Activated CD4-positive, alpha-beta T cell treated with anti-CD3 and anti-CD28 coated beads for 1 hour (primary cell): Measurements from ENCODE around the gene RECQL5.
A peak's percentile ranks its signal among the peaks of the same experiment; 100 is the strongest.

ENCODE experiments used
- DNase-seq: peaks from one replicate; pipeline ENCODE4 v3.0.0-alpha.2; 2020

The RECQL5 gene

DNA sequence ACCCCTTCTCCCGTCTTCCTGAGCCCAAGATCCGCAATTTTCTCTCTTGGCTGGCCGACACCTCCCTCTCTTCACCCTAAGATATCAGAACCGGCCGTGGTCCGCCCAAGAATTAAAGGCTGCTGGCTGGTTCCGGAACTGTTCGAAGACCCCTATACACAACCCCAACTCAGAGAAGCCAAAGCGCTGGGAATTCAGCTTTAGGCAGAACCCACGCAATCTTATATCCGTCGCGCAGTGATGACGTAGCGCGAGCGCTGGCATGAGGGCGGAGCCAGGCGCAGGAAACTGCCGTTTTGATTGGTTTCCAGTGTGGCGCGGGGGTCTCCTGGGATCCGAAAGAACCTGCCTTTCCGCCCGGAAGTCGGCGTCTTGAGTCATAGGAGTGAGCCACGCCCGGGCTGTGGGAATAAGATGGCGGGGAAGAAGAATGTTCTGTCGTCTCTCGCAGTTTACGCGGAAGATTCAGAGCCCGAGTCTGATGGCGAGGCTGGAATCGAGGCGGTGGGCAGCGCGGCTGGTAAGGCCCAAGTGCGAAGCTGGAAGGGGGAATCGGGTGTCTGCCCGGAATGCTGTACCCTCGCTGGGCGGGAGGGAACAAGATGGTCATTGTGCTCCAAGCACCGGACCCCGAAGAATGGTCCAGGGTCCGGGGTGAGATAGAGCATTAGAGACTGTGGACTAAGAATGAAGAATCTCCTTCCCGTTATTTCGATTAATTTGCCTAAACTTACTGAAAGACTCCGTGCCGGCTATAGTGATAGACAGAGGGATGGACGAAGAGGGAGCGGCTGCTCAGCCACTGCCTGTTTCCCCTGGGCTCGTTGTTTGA lies at the start of gene RECQL5, which contains the start of gene SAP30BP:
Gene RECQL5, minus strand, starts transcription at position 196 of the 832 bp plus-strand sequence. CDS start 597 bp downstream, outside the sequence.
Gene SAP30BP, plus strand, starts transcription at position 380 of the 832 bp plus-strand sequence. Its CDS starts 35 bp downstream, at position 415.
- peak; percentile 97 for DNase-seq

DNA sequence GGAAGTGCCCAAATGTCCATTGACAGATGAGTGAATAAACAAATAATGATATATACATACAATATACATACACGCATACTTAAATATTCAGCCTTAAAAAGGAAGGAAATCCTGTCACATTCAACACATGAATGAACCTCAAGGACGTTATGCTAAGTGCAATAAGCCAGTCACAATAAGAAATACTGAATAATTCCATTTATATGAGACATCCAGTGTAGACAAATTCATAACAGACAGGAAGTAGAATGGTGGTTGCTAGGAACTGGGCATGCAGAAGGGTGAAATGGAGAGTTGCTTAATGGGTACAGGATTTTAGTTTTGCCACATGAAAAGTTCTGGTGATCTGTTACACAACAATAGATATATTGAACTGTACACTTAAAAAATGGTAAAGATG lies 45.5 kb upstream of the RECQL5 start:
- no peak for DNase-seq

DNA sequence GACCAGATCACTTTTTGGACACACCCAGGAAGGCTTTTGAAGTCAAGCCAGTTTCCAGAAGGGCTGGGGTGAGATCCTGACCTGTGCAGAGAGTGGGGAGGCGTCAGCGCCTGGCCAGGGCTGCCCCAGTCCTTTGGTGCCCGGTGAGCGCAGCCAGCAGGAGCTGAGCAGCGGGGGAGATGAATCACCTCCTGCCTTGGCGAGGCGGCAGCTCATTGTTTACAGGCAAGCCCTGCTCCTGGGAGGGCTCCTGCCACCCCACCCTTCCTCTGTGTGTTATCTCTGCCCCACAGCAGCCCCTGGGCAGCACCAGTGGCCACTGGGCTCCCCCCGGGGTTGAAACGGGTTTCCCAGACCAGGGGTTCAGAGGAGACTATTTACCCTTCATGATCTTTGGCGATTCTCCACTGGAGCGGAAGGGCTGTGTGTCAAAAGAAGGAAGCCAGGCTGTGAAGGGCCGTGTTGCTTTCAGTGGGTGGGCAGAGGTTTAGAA lies 40.2 kb upstream of the RECQL5 start:
- no peak for DNase-seq

DNA sequence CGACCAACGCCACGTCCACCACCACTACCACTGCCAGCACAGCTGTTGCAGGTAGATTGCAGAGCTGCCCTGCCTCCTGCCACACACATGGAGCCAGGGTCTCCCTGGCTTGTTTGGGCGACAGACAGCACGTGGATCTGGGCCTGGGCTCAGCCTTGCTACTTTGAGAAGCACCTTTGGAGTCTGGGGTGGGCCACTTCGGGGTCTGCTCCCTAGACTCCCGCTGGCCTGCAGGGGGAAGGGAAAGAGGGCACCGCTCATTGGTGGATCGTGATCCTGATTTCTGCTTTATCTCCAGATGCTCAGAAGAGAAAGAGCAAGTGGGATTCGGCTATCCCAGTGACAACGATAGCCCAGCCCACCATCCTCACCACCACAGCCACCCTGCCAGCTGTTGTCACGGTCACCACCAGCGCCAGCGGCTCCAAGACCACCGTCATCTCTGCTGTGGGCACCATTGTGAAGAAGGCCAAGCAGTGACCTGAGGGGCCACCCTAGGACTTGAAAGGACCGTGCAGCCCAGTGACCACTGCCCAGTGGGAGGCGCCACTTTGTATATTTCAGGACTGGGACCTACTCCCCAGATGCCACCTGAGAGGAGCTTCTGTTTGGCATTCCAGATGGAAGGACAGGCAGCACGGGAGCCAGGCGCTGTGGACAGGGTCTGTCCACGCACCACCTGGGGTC lies 39.2 kb upstream of the RECQL5 start:
- DNase-seq: no peak

DNA sequence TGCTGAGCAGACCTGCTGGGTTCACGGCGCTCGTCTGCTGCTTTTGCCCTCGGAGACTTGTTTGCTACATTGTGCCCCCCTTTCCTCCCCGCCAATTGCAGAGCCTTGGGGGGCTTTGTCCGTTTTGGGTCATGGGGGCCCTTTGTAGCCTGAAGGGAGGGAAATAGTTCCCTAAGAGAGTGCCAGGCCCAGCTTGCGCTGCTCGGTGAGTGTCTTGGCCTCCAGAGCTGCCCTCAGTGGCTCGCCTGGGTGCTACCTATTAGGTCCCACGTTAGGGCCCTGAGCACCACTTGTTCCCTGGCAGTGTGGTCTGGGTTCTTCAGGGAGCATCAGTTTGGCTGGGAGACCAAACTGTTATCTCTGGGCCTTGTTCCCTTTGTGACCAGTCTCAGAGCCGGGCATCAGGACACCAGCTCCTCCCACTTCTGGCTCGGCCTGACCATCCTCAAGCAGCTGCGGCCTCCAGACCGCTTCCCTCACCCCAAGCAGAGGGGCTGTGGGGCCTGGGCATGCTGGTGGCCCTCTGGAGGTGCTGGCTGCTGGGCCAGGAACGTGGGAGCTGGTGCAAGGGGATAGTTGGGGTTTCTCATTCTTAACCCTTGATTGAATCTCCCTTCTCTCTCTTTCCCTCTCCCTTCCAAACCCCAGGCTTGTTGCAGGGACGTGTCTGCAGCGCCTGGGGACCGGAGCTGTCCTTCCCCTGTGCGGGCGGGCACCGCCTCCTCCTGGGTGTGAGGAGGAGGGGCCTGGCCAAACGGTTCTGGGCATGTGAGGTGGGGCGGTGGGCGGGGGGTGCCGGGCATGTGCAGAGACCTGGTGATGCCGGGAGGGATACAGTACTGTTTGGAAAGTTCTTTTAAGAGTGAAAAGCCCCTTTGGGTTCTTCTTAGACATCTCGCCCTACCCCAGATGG lies 38.3 kb upstream of the RECQL5 start:
- no peak for DNase-seq

DNA sequence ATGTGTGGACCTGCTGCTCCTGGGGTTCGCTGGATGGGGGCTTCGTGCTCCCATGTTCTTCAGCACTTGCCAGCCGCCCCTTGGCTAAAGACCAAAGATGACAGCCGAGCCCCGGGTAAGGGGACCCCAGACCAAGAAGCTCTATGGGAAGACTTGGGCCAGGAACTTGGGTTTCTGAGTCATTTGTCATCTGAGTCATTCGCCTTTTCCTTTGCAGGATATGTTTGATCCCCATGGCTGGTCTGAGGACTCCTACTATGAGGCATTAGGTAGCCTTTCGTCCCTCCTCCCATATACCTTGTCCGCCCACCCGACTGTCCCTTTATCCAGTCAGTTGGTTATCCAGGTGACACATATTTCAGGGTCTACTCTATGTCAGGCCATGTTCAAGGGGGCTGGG lies 36.6 kb upstream of the RECQL5 start:
- no peak for DNase-seq

DNA sequence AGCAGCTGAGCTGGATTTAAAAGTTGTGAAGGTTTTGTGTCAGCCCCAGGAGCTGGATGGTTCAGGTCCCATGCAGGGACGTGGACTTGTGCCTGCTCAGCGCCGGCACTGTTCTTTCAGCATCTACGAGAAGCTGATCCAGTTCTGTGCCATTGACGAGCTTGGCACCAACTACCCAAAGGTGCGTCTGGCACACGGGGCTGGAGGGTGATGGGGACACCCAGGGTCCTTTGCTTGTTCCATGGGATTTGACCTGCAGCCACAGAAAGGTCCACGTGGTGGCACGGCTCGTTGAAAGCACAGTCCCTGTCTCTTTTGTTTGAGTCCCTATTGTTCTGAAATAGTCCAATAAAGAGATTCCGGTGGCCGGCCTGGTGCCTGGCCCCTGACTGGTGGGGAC lies 36.2 kb upstream of the RECQL5 start:
- no peak for DNase-seq

DNA sequence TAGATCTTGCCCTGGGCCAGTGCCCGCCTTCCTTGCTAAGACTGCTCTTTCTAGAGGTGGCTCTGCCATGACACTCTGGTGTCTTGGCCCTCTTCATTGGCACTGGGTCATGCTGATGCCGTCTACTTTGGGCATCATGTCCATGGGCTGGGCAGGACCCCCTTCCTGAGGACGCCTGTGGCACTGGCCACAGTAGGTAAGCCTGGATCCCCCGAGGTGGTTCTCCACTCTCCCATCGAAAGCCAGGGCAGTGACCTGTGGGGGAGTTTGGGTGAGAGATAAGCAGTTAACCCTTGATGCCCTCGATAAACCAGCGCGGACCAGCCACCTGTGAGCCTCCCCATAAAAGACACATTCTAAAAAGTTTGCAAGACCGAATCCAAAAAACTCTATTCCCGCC lies 34.3 kb upstream of the RECQL5 start:
- no peak for DNase-seq

DNA sequence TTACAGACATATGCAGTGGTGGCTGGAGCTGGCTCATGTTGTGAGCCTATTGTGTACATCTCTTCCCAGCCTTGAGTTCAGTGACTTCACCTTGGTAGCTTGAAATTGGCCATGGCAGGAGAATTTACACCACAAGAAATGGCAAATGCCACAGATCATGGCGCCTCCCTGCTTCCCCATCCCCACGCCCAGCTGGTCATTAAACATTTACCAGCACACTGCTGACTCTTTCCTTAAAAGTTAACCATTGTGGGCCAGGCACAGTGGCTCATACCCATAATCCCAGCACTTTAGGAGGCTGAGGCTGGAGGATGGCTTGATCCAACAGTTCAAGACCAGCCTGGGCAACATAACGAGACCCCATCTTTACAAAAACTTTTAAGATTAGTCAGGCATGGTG lies 31.7 kb upstream of the RECQL5 start:
- no peak for DNase-seq

DNA sequence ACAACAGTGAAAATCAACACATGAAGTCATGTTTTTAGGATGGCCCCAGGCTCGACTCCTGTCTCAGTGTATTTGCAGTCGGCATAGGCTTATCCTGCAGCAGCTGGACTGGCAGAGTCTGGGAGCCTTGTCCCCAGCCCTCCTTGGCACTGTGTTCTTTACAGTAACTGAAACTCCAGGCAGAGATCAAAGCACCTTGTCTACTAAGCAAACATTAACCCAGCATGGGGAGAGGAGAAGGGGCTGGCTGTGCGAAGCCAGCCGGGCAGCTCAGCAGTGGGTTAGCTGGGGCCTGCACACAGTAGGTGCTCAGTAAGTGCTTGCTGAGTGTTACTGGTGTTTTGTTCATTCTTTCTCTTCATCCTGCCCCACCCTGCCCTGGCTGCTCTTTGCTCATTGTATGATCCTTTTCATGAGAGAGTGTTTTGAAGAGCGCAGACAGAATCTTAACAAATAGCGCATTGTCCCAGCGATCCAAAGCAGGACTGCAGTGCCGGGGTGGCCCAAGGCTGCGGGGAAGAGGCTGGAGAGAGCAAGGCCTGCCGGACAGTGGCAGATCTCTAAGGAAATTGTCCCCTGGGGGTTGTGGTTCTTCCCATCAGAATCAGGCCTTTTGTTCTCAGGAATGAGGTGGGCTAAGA lies 30.8 kb upstream of the RECQL5 start:
- no peak for DNase-seq

DNA sequence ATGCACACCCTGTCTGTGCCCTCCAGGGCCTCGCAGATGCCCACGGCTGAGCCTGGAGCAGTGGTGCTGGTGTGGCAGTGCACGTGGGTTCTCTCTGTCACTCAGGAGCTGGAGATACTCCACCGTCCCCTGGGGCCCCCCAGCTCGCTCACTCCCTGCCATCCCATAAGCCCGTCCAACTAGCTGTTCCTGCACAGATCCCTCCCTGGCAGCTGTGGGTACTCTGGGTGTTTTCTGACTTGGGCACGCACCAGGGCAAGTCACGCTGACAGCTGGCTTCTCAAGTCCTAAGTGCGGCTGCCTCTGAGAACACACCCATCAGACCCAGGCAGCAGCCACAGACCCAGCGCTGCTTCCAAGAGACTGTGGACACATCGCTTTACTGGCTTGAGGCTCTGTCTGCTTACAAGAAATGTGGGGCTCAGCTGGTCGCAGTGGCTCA lies 28.9 kb upstream of the RECQL5 start:
- DNase-seq: no peak

DNA sequence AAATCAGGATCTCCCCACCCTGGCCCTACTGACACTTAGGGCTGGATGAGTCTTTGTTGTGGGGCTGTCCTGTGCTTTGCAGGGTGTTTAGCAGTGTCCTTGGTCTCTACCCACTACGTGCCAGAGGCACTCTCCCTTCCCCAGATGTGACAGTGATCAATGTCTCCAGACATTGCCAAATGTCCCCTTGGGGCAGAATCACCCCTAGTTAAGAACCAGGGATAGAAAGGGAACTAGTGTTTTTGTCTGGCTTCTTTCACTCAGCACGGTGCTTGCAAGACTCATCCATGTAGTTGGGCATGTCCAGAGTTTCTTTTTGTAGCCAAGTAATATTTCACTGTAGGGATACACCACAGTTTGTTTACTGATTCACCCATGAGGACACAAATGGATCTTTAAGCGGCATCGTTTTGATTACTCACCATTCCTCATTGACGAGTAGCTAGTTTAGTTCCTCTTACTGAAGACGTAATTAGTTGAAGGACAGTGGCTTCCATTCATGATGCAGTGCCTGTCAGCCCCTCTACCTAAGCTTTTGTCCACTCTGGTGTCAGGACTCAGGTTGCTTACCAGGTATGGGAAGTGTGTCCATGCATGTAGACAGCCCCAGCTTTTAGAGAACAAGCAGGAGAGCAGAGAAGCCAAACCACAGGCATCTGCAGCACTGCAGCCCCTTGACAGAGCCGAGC lies 28.3 kb upstream of the RECQL5 start:
- no peak for DNase-seq

DNA sequence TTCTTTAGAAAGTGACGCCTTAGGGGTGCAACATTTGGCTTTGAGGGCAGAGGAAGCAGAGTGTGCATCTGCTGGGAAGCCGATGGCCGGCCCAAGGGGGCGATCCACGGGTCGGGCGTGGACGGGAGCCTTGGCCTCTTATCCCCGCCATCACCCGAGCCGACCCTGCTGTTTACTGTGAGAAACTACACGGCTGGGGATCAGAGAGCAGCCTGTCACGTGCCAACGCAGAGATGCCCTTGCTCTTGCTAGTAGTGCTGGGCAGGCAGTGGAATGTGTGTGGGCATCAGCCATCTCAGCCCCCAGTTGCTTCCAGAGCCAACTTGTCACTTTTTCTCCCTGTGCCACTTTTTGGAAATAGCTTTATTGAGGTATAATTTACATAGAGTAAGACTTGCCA lies 27.6 kb upstream of the RECQL5 start:
- no peak for DNase-seq

DNA sequence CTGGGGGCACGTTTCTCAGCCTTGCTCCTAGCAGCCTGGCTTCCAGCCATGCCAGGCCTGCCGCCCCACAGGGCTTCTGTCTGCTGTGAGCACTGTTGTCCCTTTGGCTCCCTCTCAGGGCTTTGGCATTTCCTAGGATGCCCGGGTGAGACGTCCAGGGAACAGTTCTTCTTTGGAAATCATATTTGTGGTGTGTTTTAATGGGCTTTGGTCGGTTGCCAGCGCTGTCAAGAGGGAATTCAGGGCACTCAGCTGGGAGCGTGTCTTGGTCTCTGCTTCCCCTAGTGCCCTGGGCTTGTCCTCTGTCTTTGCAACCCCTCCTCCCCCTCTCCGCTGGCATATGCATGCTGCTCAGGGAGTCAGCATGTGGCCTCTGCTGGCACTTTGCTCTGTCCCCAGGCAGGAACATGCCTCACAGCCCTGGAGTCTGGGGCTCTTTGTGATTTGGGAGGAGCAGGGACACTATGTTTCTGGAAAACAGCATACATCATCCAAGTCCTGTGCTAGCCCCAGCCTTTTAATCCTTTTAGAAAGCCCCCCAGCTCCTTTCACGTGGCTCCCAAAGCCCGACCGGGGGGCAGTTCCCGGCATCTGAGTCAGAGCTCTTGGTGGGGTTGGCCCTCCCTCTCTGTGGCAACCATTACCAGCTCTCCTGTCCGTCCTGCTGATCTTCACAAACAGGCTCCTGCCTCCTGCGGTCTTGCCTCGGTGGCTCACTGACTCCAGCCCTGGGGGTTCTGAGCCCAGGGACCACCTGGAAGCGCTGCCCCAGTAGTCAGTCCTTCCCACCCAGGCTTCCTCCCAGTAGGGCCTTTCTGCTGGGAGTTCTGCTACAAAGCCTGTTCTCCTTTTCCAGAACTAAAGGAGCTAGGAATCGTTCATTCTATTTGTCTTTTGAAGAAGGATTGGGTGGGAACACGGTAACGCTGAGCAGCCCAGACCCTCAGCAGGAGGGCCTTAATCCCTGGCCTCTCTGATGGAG lies 26.8 kb upstream of the RECQL5 start:
- no peak for DNase-seq

DNA sequence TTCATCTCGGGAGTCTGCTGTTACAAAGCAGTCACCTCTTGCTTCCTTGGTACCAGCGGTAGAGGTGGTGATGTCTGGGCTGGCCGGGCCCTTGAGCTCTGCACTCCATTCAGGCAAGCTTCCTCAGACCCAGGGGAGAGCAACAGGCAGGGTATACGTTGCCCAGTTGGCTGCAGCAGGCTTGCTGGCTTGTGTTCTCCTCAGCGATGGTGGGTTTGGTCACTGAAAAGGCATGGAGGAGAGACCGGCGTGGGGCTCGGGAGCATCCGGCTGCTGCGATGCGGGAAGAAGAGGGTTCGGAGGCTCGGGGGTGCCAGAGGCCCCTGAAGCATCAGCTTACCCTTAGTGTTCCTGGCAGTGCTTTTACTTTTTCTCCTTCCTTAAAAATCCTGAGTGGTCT lies 26.0 kb upstream of the RECQL5 start:
- no peak for DNase-seq

DNA sequence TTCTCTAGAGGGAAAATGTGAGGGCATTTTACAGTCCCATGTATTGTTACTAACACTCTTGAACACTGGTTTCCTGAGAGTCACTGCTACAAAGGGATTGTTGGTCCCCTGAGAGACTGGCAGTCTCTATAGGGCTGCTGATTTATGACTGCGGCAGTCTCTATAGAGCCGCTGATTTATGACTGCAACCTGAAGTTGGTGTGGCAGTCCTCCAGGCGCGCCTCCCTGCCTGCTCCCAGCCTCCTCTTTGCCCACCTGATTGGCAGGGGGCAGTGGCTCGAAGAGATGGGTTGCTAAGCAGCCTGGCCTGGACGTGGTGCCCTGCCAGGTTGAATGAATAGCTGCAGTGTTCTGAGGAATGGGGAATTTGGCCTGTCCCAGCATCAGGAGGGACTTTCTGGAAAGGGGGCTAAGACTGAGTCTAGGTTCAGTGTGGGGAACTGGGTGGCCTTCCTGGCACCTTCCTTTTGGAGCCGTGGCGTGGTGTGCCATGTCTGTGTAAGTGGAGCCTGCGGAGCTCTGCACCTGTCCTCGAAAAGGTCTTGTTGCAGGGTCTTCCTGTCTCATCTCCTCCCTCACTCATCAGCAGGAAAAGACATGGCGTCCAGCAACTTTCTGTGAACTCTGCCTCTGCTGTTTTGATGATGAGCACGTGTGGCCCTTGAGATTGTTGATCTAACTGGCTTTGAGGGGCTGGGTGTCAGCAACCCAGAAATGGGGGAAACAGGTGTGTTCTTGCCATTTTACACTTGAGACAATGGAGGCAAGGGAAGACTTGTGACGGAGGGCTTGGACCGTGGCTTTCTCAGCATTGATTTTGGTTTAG lies 25.1 kb upstream of the RECQL5 start:
- no peak for DNase-seq

DNA sequence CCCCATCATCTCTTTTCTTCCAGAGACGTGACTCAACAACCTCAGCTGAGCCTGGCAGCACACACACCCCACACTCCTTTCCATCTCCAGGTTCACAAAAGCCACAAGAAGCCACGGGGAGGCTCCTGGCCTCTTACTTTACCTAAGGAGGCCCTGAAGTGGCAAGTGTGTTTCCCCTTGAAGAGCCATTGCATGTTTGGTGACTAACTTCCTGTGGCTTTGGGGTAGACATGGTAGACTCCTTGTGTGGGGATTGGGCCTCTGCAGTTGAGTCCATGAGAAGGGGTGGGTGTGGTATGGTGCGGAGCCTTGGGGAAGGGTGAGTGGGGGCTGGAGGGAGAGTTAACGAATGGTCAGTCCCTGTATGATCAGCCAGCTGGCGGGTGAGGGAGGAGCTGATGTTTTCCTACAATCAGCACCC lies 24.4 kb upstream of the RECQL5 start:
- DNase-seq: no peak

DNA sequence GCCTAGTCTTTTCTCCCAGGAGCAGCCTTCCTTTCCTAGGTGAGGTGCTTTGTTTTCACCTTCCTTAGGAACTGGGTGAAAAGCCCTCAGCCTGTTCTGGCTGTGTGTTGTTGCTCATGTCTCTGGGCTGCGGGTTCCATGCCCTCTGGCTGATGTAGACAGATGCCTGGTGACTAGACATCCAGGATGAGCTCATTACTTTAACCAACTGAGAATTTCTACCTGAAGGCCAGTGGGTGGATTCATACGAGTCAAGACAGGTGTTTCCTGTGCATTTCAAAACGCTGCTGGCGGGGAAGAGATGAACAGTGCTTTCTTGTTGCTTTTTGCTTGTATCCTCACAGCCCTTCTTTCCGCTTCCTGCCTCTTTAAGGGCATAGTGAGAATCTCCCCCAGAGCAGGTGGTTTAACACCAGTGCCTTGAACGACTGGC lies 22.5 kb upstream of the RECQL5 start:
- peak; percentile 23 for DNase-seq

DNA sequence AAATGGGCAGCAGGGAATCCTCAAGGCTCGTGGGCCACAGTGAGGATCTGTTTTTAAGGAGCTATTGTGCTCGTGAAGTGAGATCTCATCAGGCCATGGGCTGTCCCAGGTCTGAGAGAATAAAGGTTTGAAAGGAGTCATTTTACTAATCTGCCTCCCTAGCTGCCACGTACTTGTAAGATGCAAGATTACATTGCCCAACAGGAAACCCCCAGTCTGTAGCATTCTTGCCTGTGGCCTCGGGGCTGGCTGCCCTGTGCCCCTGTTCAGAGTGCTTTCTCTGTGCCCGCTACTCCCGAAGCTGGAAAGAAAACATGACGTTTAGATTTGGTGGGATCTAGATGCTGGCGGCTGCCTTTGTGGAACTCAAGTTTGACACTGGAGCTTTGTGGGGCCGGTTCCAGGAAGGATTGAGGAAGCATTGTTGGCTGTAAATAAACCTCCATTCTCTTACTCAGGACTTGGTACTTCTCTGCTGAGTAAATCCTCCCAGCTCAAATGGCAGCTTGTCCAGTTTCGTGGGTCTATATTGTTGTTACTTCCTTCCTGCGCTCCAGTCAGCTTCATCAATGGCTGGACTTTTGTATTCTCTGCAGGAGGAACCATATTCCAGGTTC lies 21.4 kb upstream of the RECQL5 start:
- no peak for DNase-seq
